Esophagus squamous epithelium (tissue), 5 donors: ENCODE data around the gene NPTXR. TPM values are rescaled to one million over a fixed set of nuclear protein-coding genes. Genes with fewer than 3 reads are reported as not detected.

ENCODE experiments used
- DNase-seq: peaks from one replicate; lab custom pipeline; 2025; lab: John Stamatoyannopoulos, UW
- H3K27ac ChIP-seq, 4 donors: fragments of 200-600 bp; sonication (generic); one replicate each; pipeline ENCODE4 v1.5.1; 2016 to 2019; ENCODE audit warnings: mild to moderate bottlenecking in 1 of 4
- H3K27me3 ChIP-seq, 4 donors: fragments of 200-600 bp; sonication (generic); 1 replicate in 3 of 4; 2 replicates in 1 of 4; pipeline versions ENCODE4 v1.5.1 to v1.6.0; 2017 to 2021; ENCODE audit warnings: antibody characterized with exemption in 1 of 4
- H3K36me3 ChIP-seq, 3 donors: fragments of 200-600 bp; sonication (generic); one replicate each; pipeline ENCODE4 v1.5.1; 2016 to 2019
- H3K4me1 ChIP-seq, 3 donors: fragments of 200-600 bp; sonication (generic); one replicate each; pipeline ENCODE4 v1.5.1; 2017 to 2019
- H3K4me3 ChIP-seq, 4 donors: fragments of 200-600 bp; sonication (generic); 1 replicate in 3 of 4; 2 replicates in 1 of 4; pipeline ENCODE4 v1.5.1; 2016 to 2019; ENCODE audit warnings: mild to moderate bottlenecking in 2 of 4, moderate library complexity in 1 of 4
- H3K9me3 ChIP-seq, 3 donors: fragments of 200-600 bp; sonication (generic); one replicate each; pipeline ENCODE4 v1.5.1; 2016 to 2019
- POLR2A ChIP-seq, 4 donors: fragments of 450-650 bp; IDR thresholded peaks; one replicate each; pipeline ENCODE4 v1.6.1; 2017; ENCODE audit warnings: antibody characterized with exemption in 4 of 4, mild to moderate bottlenecking in 4 of 4, moderate library complexity in 3 of 4
- WGBS, 2 donors: methylation state at CpG; one replicate each; pipeline ENCODE4 v1.1.5; 2018; 5-methylcytosine and 5-hydroxymethylcytosine counted together
- intact Hi-C: fragments of 100-400 bp; cut with DNase I; formaldehyde crosslinking; loops from one replicate; pipeline ENCODE4 v1.15.0; 2022
- total RNA-seq, 4 donors: library from RNA; depleted of rRNA; stranded (reverse); fragments of >200 nt; gene quantifications; one replicate each; pipeline ENCODE4 v1.1.0, GENCODE V29; 2016
- TF ChIP-seq, protein P1 (sequence below), 6 experiments: fragments of 450-650 bp in 4 of 6; fragments of 200-600 bp in 2 of 6; sonication (generic) in 2 of 6; IDR thresholded peaks; one replicate each; pipeline ENCODE4 v1.5.1; 2016 to 2019; ENCODE audit warnings: antibody characterized with exemption in 6 of 6, mild to moderate bottlenecking in 4 of 6, moderate library complexity in 4 of 6
- donor health status: DM: yes; HTN: yes; CAD: no.

The NPTXR gene
- total RNA-seq, 4 donors from 2014 or later: 0.26 to 2.3 (median 0.63) TPM

DNA sequence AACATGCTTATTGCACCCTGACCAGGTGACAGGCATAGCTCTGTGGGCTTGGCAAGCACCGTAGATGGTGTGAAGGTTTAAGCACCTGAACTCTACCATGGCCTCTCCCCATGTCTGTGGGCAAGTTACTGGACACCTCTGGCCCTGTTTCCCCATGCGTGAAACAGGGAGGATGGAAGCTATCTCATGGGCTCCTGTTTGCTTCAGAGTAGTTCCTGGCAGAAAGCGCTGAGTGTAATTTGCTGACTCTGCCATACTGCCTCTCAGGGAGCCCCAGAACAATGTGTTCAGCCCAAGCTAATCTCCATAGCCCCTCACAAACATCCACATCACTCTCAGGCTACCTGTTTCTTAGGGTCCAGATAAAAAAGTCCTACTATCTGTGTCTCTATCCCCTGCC lies 25.8 kb upstream of the NPTXR start:
- Histone ChIP-seq H3K27ac (peak overlapping the region in 2 of 4 donors; percentile 87 to 92), H3K9me3 (no peaks in the 10 kb centered on the region), H3K27me3 (peaks cover 0 to 6% (median 0%) of the 10 kb centered on the region in 4 donors), H3K4me3 (no peak overlapping the region), H3K4me1 (peaks cover 30 to 92% (median 49%) of the 10 kb centered on the region in 3 donors), H3K36me3 (peaks cover 0 to 35% (median 6%) of the 10 kb centered on the region in 3 donors)
- intact Hi-C loops: loop anchor here (10.0 kb wide), 4 partner anchors 55 to 255 kb away; partner anchors contain the start of gene APOBEC3B
- WGBS, 2 donors: 80 to 100% methylated on average over 2 to 3 of the region's 3 CpGs
- no peak for TF ChIP-seq POLR2A (IDR thresholded peaks at IDR 0.05)
- TF ChIP-seq, protein P1, sequence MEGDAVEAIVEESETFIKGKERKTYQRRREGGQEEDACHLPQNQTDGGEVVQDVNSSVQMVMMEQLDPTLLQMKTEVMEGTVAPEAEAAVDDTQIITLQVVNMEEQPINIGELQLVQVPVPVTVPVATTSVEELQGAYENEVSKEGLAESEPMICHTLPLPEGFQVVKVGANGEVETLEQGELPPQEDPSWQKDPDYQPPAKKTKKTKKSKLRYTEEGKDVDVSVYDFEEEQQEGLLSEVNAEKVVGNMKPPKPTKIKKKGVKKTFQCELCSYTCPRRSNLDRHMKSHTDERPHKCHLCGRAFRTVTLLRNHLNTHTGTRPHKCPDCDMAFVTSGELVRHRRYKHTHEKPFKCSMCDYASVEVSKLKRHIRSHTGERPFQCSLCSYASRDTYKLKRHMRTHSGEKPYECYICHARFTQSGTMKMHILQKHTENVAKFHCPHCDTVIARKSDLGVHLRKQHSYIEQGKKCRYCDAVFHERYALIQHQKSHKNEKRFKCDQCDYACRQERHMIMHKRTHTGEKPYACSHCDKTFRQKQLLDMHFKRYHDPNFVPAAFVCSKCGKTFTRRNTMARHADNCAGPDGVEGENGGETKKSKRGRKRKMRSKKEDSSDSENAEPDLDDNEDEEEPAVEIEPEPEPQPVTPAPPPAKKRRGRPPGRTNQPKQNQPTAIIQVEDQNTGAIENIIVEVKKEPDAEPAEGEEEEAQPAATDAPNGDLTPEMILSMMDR (IDR thresholded peaks at IDR 0.05): no peak
- no peak for DNase-seq

DNA sequence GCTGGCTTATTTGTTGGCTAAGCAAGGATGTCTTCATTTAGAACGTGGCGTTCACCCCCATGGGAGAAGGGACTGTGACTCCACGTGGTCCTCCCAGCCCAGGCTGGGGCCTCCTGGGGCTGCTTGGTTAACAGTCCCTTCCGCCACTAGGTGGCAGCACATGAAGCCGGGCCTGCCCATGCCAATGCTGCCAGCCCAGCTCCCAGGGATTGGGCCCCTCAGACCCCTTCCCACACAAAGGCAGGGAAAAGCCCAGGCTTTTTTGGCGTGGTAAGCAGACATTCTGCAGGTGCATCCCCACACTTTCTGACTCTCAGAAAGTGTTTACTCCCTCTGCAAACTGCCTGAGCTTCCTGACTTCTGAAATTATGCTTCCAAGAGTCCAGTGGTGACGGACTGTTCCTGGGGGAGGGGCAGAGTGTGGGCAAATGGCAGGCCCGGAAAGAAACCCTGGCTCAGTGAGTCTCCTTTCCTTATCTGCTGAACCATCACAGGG lies 25.1 kb upstream of the NPTXR start:
- TF ChIP-seq POLR2A (IDR thresholded peaks at IDR 0.05): no peak
- TF ChIP-seq, protein P1 (IDR thresholded peaks at IDR 0.05): peak; percentile 79 to 92 (median 85)
- Histone ChIP-seq H3K4me3 (no peak overlapping the region), H3K27me3 (peaks cover 0 to 6% (median 0%) of the 10 kb centered on the region in 4 donors), H3K4me1 (peaks cover 35 to 94% (median 54%) of the 10 kb centered on the region in 3 donors), H3K27ac (no peak overlapping the region), H3K36me3 (peaks cover 0 to 35% (median 6%) of the 10 kb centered on the region in 3 donors), H3K9me3 (no peaks in the 10 kb centered on the region)
- 0% methylated on average over 3 of the region's 8 CpGs; no CpG with 5 or more reads in 1 of the 2 donors for whole genome bisulfite sequencing, 2 donors
- intact Hi-C loops: loop anchor here (10.0 kb wide), 2 partner anchors 136 to 256 kb away; no protein-coding TSS in a partner anchor
- DNase-seq: no peak

DNA sequence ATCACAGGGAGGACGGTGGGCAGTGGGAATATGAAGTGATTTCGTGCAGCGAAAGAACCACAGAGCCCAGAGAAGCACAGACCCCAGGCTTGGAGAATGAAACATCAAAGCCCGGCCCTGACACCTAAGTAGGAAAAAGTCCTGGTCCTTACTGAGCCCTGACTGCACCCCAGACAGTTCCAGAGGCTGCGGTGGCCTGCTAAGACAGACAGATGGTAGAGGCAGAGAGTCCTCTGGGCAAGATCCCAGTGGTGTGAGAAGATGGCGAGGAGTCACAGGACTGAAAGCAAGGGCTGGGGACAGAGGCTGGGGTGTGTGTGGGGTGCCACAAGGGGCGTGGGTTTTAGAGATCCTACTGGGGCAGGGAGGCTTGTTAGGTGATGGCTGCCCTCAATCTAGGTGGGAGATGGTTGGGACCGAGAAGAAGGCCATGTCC lies 24.5 kb upstream of the NPTXR start:
- intact Hi-C loops: loop anchor here (10.0 kb wide), 2 partner anchors 136 to 256 kb away; no protein-coding TSS in a partner anchor
- no peak for DNase-seq

DNA sequence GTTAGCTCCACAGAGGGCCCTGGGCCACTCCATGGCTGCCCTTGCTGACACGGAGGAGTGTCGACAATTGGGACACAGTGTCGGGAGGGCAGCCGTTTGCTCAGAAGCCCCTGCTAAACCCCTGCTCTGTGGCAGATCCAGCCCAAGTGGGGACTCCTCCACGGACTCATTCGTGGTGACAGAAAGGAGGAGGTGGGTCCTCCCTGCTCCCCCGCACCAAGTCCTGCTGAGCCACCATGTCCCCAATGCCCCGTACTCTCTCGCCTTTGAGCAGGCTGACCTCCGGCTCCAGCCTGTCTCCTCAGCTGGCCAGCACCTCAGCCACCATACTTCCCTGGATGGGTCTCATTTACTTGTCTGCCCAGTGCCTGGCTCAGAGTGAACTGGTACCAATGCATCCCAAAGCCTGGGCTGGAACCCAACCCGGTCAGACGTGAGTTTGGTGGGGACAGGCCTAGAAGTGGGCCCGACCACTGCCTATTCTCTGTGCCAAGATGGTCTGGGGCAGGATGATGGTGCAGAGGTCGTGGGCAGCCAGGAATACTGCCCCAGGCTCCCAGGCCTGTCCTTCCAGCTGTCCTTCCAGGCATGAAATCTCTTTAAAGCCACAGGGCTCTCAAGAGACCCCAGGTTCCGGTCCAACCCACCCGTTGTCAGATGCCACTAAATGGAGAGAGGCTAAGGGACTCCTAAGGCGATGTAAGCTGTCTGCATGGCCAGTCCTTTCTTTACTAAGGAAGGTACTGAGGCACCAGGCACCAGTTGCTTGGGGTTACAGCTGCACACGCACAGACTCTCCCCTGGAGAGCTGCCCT lies 23.9 kb upstream of the NPTXR start:
- peaks cover 0 to 2% (median 0%) of the 10 kb centered on the region in 4 donors for H3K27me3 ChIP-seq
- TF ChIP-seq, protein P1 (IDR thresholded peaks at IDR 0.05): no peak
- TF ChIP-seq POLR2A (IDR thresholded peaks at IDR 0.05): no peak
- H3K27ac ChIP-seq: no peak overlapping the region
- H3K9me3 ChIP-seq: no peaks in the 10 kb centered on the region
- peaks cover 27 to 94% (median 53%) of the 10 kb centered on the region in 3 donors for H3K4me1 ChIP-seq
- intact Hi-C loops: loop anchor here (10.0 kb wide), 2 partner anchors 137 to 257 kb away; no protein-coding TSS in a partner anchor
- no peak for DNase-seq
- H3K36me3 ChIP-seq: peaks cover 0 to 35% (median 6%) of the 10 kb centered on the region in 3 donors
- WGBS, 2 donors: 89 to 91% methylated on average over 11 of the region's 18 CpGs
- no peak overlapping the region for H3K4me3 ChIP-seq

More for the DNA sequence above, 24.5 kb upstream of the NPTXR start:
- Histone ChIP-seq H3K36me3 (peaks cover 0 to 35% (median 6%) of the 10 kb centered on the region in 3 donors), H3K4me1 (peaks cover 31 to 94% (median 50%) of the 10 kb centered on the region in 3 donors), H3K27ac (no peak overlapping the region), H3K9me3 (no peaks in the 10 kb centered on the region), H3K4me3 (no peak overlapping the region), H3K27me3 (peaks cover 0 to 6% (median 0%) of the 10 kb centered on the region in 4 donors)
- no peak for TF ChIP-seq POLR2A (IDR thresholded peaks at IDR 0.05)
- TF ChIP-seq, protein P1 (IDR thresholded peaks at IDR 0.05): no peak
- WGBS, 2 donors: 86 to 90% methylated on average over 2 to 7 of the region's 8 CpGs
